K562 (cell line): ENCODE data around the gene ZNF326. TPM values are rescaled to one million over a fixed set of nuclear protein-coding genes. Genes with fewer than 3 reads are reported as not detected.
"Not testable (repeated sequence)": the region's sequence is repeated elsewhere in the genome, so short reads cannot be mapped to it uniquely, and the experiment has no call there.

Experiments
- ATAC-seq: fragments of 200-7000 bp; cut with Tn5 transposase; 3 replicates; pipeline ENCODE4 v1.9.1; 2020; ENCODE audit warnings: moderate library complexity
- BruUV-seq: library from RNA; stranded (reverse); fragments of 400-500 nt; replicated peaks from 2 replicates; lab custom pipeline; 2021; lab: Mats Ljungman, UMichigan
- CTCF ChIA-PET: fragments of 300-600 bp; formaldehyde crosslinking; extraction: SDS; loops from one replicate; lab custom pipeline; 2021; ENCODE audit warnings: low intra/inter-chr PET ratio; lab: Yijun Ruan, JAX
- POLR2A ChIA-PET: fragments of 300-600, 350-650 bp; sonication (Branson Sonifier 250); formaldehyde crosslinking; extraction: SDS; loops from one replicate; lab custom pipeline; 2021; ENCODE audit warnings: antibody characterized with exemption, inconsistent platforms; lab: Yijun Ruan, JAX
- DNase-seq, 4 experiments: peaks; one replicate each; pipeline versions ENCODE4 v3.0.0 to v3.0.0-alpha.2; 2011 to 2018; ENCODE audit warnings: low spot score in 3 of 4, mixed read lengths in 3 of 4; ENCODE audit errors: extremely low read depth in 1 of 4
- FAIRE-seq: peaks from 2 replicates; lab custom pipeline; 2011; peaks lifted over from hg19 to GRCh38; lab: Jason Lieb, UNC
- H2AFZ ChIP-seq: 2 replicates; pipeline ENCODE4 v1.6.0; 2011; ENCODE audit warnings: low read depth, low read length, control low read depth, inconsistent platforms
- H3K27ac ChIP-seq: fragments of 200-600 bp; 3 replicates; pipeline ENCODE4 v1.8.0; 2011; ENCODE audit warnings: low read depth, mild to moderate bottlenecking, control low read depth, inconsistent platforms, low read length, moderate library complexity, mixed read lengths; ENCODE audit errors: extremely low read depth
- H3K27me3 ChIP-seq, 2 experiments: fragments of 300-600 bp in 1 of 2; 2 replicates in 1 of 2; 3 replicates in 1 of 2; pipeline versions ENCODE4 v1.6.0 to v1.8.0; 2011; ENCODE audit warnings: inconsistent platforms in 2 of 2, low read length in 2 of 2, mild to moderate bottlenecking in 1 of 2, mixed read lengths in 1 of 2, moderate library complexity in 1 of 2; ENCODE audit not compliant: control insufficient read depth in 2 of 2, insufficient read depth in 2 of 2
- H3K36me3 ChIP-seq: fragments of 300-600 bp; 3 replicates; pipeline ENCODE4 v1.8.0; 2011; ENCODE audit warnings: mild to moderate bottlenecking, low read length, inconsistent platforms; ENCODE audit not compliant: control insufficient read depth, insufficient read depth
- H3K4me1 ChIP-seq, 2 experiments: fragments of 200-600 bp in 1 of 2; replicated peaks in 1 of 2; 2 replicates in 1 of 2; 3 replicates in 1 of 2; pipeline versions ENCODE4 v1.5.1 to v1.8.0; 2011; ENCODE audit warnings: inconsistent platforms in 2 of 2, low read length in 2 of 2, mild to moderate bottlenecking in 1 of 2, mixed read lengths in 1 of 2, moderate library complexity in 1 of 2; ENCODE audit not compliant: control insufficient read depth in 2 of 2, insufficient read depth in 2 of 2
- H3K4me2 ChIP-seq: 2 replicates; pipeline ENCODE4 v1.6.1; 2011; ENCODE audit warnings: low read length, control low read depth, inconsistent platforms, mixed read lengths; ENCODE audit not compliant: insufficient read depth
- H3K4me3 ChIP-seq: fragments of 200-600 bp; sonication (generic), shearing (Covaris generic); 2 replicates; pipeline ENCODE4 v1.5.1; 2016; ENCODE audit warnings: control low read depth, inconsistent platforms
- H3K79me2 ChIP-seq: fragments of 200-600 bp; 3 replicates; pipeline ENCODE4 v1.8.0; 2011; ENCODE audit warnings: low read length, inconsistent platforms; ENCODE audit not compliant: control insufficient read depth, insufficient read depth
- H3K9ac ChIP-seq, 2 experiments: 2 replicates each; pipeline versions ENCODE4 v1.6.0 to v1.6.1; 2011; ENCODE audit warnings: low read depth in 2 of 2, low read length in 2 of 2, control low read depth in 1 of 2, inconsistent platforms in 1 of 2, mild to moderate bottlenecking in 1 of 2, mixed read lengths in 1 of 2; ENCODE audit not compliant: insufficient read depth in 1 of 2
- H3K9me1 ChIP-seq: one replicate; pipeline ENCODE4 v1.6.0; 2011; ENCODE audit warnings: inconsistent platforms, mild to moderate bottlenecking, low read length, moderate library complexity; ENCODE audit not compliant: control insufficient read depth, insufficient read depth
- H3K9me3 ChIP-seq: replicated peaks from 2 replicates; pipeline ENCODE4 v1.5.1; 2011; ENCODE audit warnings: low read depth, low read length, inconsistent platforms; ENCODE audit not compliant: control insufficient read depth, insufficient read depth
- H4K20me1 ChIP-seq: replicated peaks from 2 replicates; pipeline ENCODE4 v1.6.1; 2011; ENCODE audit warnings: low read length, inconsistent platforms, mixed read lengths; ENCODE audit not compliant: control insufficient read depth, insufficient read depth
- ATF3 ChIP-seq, 2 experiments: fragments of 450-650 bp in 1 of 2; sonication (generic) in 1 of 2; formaldehyde crosslinking in 1 of 2; IDR thresholded peaks in 1 of 2; conservative IDR thresholded peaks in 1 of 2; 2 replicates each; pipeline versions ENCODE4 v1.6.1 to v1.8.1; 2016 to 2023; ENCODE audit warnings: mild to moderate bottlenecking in 2 of 2, moderate library complexity in 2 of 2, inconsistent platforms in 1 of 2, missing genetic modification reagents in 1 of 2
- FOSL1 ChIP-seq: fragments of 200-800 bp; sonication (Bioruptor generic); conservative IDR thresholded peaks from 2 replicates; pipeline ENCODE4 v1.6.1; 2016; ENCODE audit warnings: missing genetic modification characterization, missing compliant biosample characterization
- ZNF384 ChIP-seq: IDR thresholded peaks from 2 replicates; pipeline ENCODE4 v1.6.1; 2012; ENCODE audit warnings: low read depth, low read length, improper control_type of control experiment
- WGBS: fragments of 100-300 bp; shearing (Covaris generic); methylation state at CpG from one replicate; pipeline ENCODE4 v1.1.6; 2016; ENCODE audit warnings: low coverage, mixed read lengths; ENCODE audit not compliant: insufficient coverage; ENCODE audit errors: missing lambda C conversion rate; 5-methylcytosine and 5-hydroxymethylcytosine counted together
- in situ Hi-C: fragments of 300-500 bp; cut with MboI; formaldehyde crosslinking; loops from 4 replicates; pipeline ENCODE4 v1.15.0; 2018; ENCODE audit warnings: inconsistent platforms, mixed read lengths
- intact Hi-C: fragments of 100-400 bp; cut with micrococcal nuclease; formaldehyde crosslinking; loops from 2 replicates; pipeline ENCODE4 v1.14.2; 2022
- polyA plus RNA-seq, 8 experiments: library from polyadenylated mRNA; depleted of rRNA in 4 of 8; stranded (reverse) in 5 of 8; unstranded in 3 of 8; fragments of >200 nt; fragmentation: Nextera tagmentation in 2 of 8; fragmentation: Illumina TruSeq in 1 of 8; extraction: Ambion mirVana in 2 of 8; extraction: Trizol in 1 of 8; gene quantifications; 2 replicates each; pipeline versions ENCODE4 v1.2.1 to v1.2.3, GENCODE V29; 2011 to 2014; ENCODE audit warnings: inconsistent platforms in 1 of 8, missing spikeins in 1 of 8
- total RNA-seq, 7 experiments: library from RNA; depleted of rRNA in 6 of 7; stranded (reverse); fragments of >200 nt in 6 of 7; fragmentation: Illumina TruSeq in 2 of 7; extraction: Trizol in 2 of 7; gene quantifications; 2 replicates each; pipeline versions ENCODE4 v1.2.1 to v1.2.3, GENCODE V29; 2011 to 2021; ENCODE audit warnings: low replicate concordance in 1 of 7

Gene ZNF326
- total and polyA plus RNA-seq, 9 of the 15 experiments (the other 6 are each of a cell fraction or from before 2014, with no cell fraction given): 7.2 to 33.2 (median 20.1) TPM

- Histone ChIP-seq H3K4me2 (peak overlapping the region; percentile 91), H3K36me3 (peaks cover 43% of the 10 kb centered on the region), H4K20me1 (peaks cover 19% of the 10 kb centered on the region; the same call in 1 of the 2 replicates), H3K79me2 (peaks cover 82% of the 10 kb centered on the region), H3K9ac (0 out of 4 replicates have a peak overlapping the region, but pooled peaks have one; percentile 39 to 96), H3K4me1 (peaks cover 14 to 30% of the 10 kb centered on the region in 2 experiments; a peak in 4 of 5 replicates), H3K4me3 (peak overlapping the region; percentile 83; the same call in 1 of the 2 replicates)
- H2AFZ ChIP-seq; H3K27ac ChIP-seq; H3K27me3 ChIP-seq; ATAC-seq; POLR2A ChIA-PET; H3K9me1 ChIP-seq; CTCF ChIA-PET; FAIRE-seq; DNase-seq; H3K9me3 ChIP-seq; BruUV-seq; TF ChIP-seq ATF3 (CRISPR knock-in tag; conservative IDR thresholded peaks at IDR 0.05): not testable (repeated sequence)
- WGBS: 38% methylated on average over 4 of the region's 4 CpGs
- TF ChIP-seq ZNF384 (peak; percentile 52), ATF3 (IDR thresholded peaks at IDR 0.05) (peak; percentile 60), FOSL1 (tag) (0 out of 2 replicates have a peak, but pooled peaks have one; percentile 9)
- intact Hi-C loops: loop anchor here (10.0 kb wide), 1 partner anchor 472 kb away; the partner anchor contains the start of gene LRRC8B
- in situ Hi-C loops: loop anchor here (25.0 kb wide), 1 partner anchor 885 kb away; no protein-coding TSS in a partner anchor
Observed at GRCh38 chr1:89997152-89997551, 2.2 kb downstream of the ZNF326 start.
